Inferior parietal cortex (tissue), 1 donor: ENCODE data around the gene ACTR3C.
"Not testable (repeated sequence)": the region's sequence is repeated elsewhere in the genome, so short reads cannot be mapped to it uniquely, and the experiment has no call there.

Source experiments
- DNase-seq: peaks from one replicate; pipeline ENCODE4 v3.0.0-alpha.2; 2016; ENCODE audit errors: extremely low spot score

Gene ACTR3C

GRCh38 chr7:150202894-150203293 lies 120.5 kb downstream of the ACTR3C start:
- DNase-seq = not testable (repeated sequence)
